Upper lobe of left lung (tissue), 6 donors: ENCODE measurements around the gene SHISAL1. TPM values are rescaled to one million over a fixed set of nuclear protein-coding genes. Genes with fewer than 3 reads are reported as not detected.

ENCODE experiments used
- ATAC-seq, 2 donors: fragments of 200-7000 bp; cut with Tn5 transposase; one replicate each; pipeline ENCODE4 v1.9.1; 2022; ENCODE audit warnings: mild to moderate bottlenecking in 2 of 2, moderate library complexity in 2 of 2; ENCODE audit not compliant: low FRiP score in 2 of 2
- DNase-seq, 2 donors: peaks; one replicate each; pipeline ENCODE4 v3.0.0-alpha.2; 2019 to 2020
- H3K27ac ChIP-seq, 4 donors: fragments of 200-600 bp; sonication (generic); one replicate each; pipeline ENCODE4 v1.5.1; 2016 to 2019
- H3K27me3 ChIP-seq, 4 donors: fragments of 200-600 bp; sonication (generic); one replicate each; pipeline ENCODE4 v1.5.1; 2017 to 2019
- H3K36me3 ChIP-seq, 4 donors: fragments of 200-600 bp; sonication (generic); one replicate each; pipeline ENCODE4 v1.5.1; 2016 to 2019
- H3K4me1 ChIP-seq, 4 donors: fragments of 200-600 bp; sonication (generic); one replicate each; pipeline ENCODE4 v1.5.1; 2018 to 2019
- H3K4me3 ChIP-seq, 4 donors: fragments of 200-600 bp; sonication (generic); one replicate each; pipeline ENCODE4 v1.5.1; 2017 to 2019; ENCODE audit warnings: mild to moderate bottlenecking in 2 of 4, moderate library complexity in 1 of 4
- H3K9me3 ChIP-seq, 4 donors: fragments of 200-600 bp; sonication (generic); one replicate each; pipeline ENCODE4 v1.5.1; 2018 to 2019
- CTCF ChIP-seq, 6 experiments: fragments of 450-650 bp in 4 of 6; fragments of 200-600 bp in 2 of 6; sonication (generic) in 2 of 6; IDR thresholded peaks; one replicate each; pipeline ENCODE4 v1.5.1; 2016 to 2019; ENCODE audit warnings: antibody characterized with exemption in 6 of 6
- EP300 ChIP-seq, 4 donors: sonication (generic); formaldehyde crosslinking; IDR thresholded peaks; one replicate each; pipeline ENCODE4 v1.5.1; 2017; ENCODE audit warnings: antibody characterized with exemption in 4 of 4, control low read depth in 2 of 4
- POLR2A ChIP-seq, 4 donors: fragments of 450-650 bp; IDR thresholded peaks; one replicate each; pipeline ENCODE4 v1.5.1; 2016 to 2017; ENCODE audit warnings: antibody characterized with exemption in 4 of 4, mild to moderate bottlenecking in 2 of 4
- POLR2AphosphoS5 ChIP-seq, 2 donors: sonication (generic); formaldehyde crosslinking; IDR thresholded peaks; one replicate each; pipeline ENCODE4 v1.5.1; 2017; ENCODE audit warnings: antibody characterized with exemption in 2 of 2
- WGBS, 2 donors: methylation state at CpG; one replicate each; pipeline ENCODE4 v1.1.5; 2017 to 2018; 5-methylcytosine and 5-hydroxymethylcytosine counted together
- total RNA-seq, 6 donors: library from RNA; depleted of rRNA in 4 of 6; stranded (reverse); fragments of >200 nt in 4 of 6; gene quantifications; one replicate each; pipeline versions ENCODE4 v1.1.0 to v1.2.1, GENCODE V29; 2016 to 2021
- donor health status: DM: no; HTN: no; CAD: no; lungs with moderate emphysema.
- donor health status: DM: no; HTN: yes; CAD: no; lungs with severe emphysema.

SHISAL1 gene
- total RNA-seq, 6 donors from 2014 or later, result 0.11 to 1.0 (median 0.20) TPM; not detected in 1

GRCh38 chr22:44345872-44346271, 33.1 kb upstream of the SHISAL1 start:
- 79 to 82% methylated on average over 3 of the region's 3 CpGs for WGBS, 2 donors

GRCh38 chr22:44344407-44344806, 31.7 kb upstream of the SHISAL1 start:
- Histone ChIP-seq H3K27me3 (no peaks in the 10 kb centered on the region), H3K4me3 (no peak overlapping the region), H3K27ac (no peak overlapping the region), H3K4me1 (peaks cover 0 to 5% (median 0%) of the 10 kb centered on the region in 4 donors), H3K9me3 (no peaks in the 10 kb centered on the region), H3K36me3 (no peaks in the 10 kb centered on the region)
- DNase-seq, result no peak
- 73 to 83% methylated on average over 10 to 11 of the region's 11 CpGs for WGBS, 2 donors
- TF ChIP-seq CTCF (IDR thresholded peaks at IDR 0.05), result no peak
- no peak for TF ChIP-seq POLR2AphosphoS5 (IDR thresholded peaks at IDR 0.05)
- TF ChIP-seq POLR2A (IDR thresholded peaks at IDR 0.05), result no peak
- no peak for TF ChIP-seq EP300 (IDR thresholded peaks at IDR 0.05)
- no peak for ATAC-seq

More at GRCh38 chr22:44345872-44346271, 33.1 kb upstream of the SHISAL1 start:
- H3K27me3 ChIP-seq, result no peaks in the 10 kb centered on the region
- H3K36me3 ChIP-seq, result no peaks in the 10 kb centered on the region
- ATAC-seq (no peak), DNase-seq (no peak)
- no peak overlapping the region for H3K27ac ChIP-seq
- TF ChIP-seq CTCF (IDR thresholded peaks at IDR 0.05) (no peak), POLR2A (IDR thresholded peaks at IDR 0.05) (no peak), EP300 (IDR thresholded peaks at IDR 0.05) (no peak), POLR2AphosphoS5 (IDR thresholded peaks at IDR 0.05) (no peak)
- peaks cover 0 to 5% (median 0%) of the 10 kb centered on the region in 4 donors for H3K4me1 ChIP-seq
- no peaks in the 10 kb centered on the region for H3K9me3 ChIP-seq
- H3K4me3 ChIP-seq, result no peak overlapping the region

GRCh38 chr22:44342347-44342956, 29.7 kb upstream of the SHISAL1 start:
- no peaks in the 10 kb centered on the region for H3K36me3 ChIP-seq
- TF ChIP-seq CTCF (IDR thresholded peaks at IDR 0.05) (no peak), POLR2A (IDR thresholded peaks at IDR 0.05) (no peak), EP300 (IDR thresholded peaks at IDR 0.05) (no peak), POLR2AphosphoS5 (IDR thresholded peaks at IDR 0.05) (no peak)
- no peaks in the 10 kb centered on the region for H3K27me3 ChIP-seq
- no peaks in the 10 kb centered on the region for H3K9me3 ChIP-seq
- H3K4me3 ChIP-seq, result no peak overlapping the region
- WGBS, 2 donors, result 95% methylated on average over 5 of the region's 5 CpGs; no CpG with 5 or more reads in 1 of the 2 donors
- DNase-seq, result no peak
- H3K4me1 ChIP-seq, result peaks cover 0 to 5% (median 0%) of the 10 kb centered on the region in 4 donors
- H3K27ac ChIP-seq, result no peak overlapping the region
- no peak for ATAC-seq

- no peak for TF ChIP-seq CTCF (IDR thresholded peaks at IDR 0.05)
- TF ChIP-seq EP300 (IDR thresholded peaks at IDR 0.05), result no peak
- TF ChIP-seq POLR2AphosphoS5 (IDR thresholded peaks at IDR 0.05), result no peak
- TF ChIP-seq POLR2A (IDR thresholded peaks at IDR 0.05), result no peak
- 63% methylated on average over 11 to 17 of the region's 17 CpGs for WGBS, 2 donors
- Histone ChIP-seq H3K9me3 (no peaks in the 10 kb centered on the region), H3K4me1 (peaks cover 0 to 5% (median 0%) of the 10 kb centered on the region in 4 donors), H3K4me3 (no peak overlapping the region), H3K27ac (no peak overlapping the region), H3K36me3 (no peaks in the 10 kb centered on the region), H3K27me3 (no peaks in the 10 kb centered on the region)
- ATAC-seq (peak; percentile 39 to 49), DNase-seq (peak in 1 of 2 donors; percentile 58)
These were observed 28.9 kb upstream of the SHISAL1 start for GRCh38 chr22:44341431-44342346.
